Panc1 (cell line): ENCODE measurements around the gene AFDN.

Source experiments
- CTCF ChIP-seq: fragments of 450-650 bp; IDR thresholded peaks from 2 replicates; pipeline ENCODE4 v1.5.1; 2017; ENCODE audit warnings: mild to moderate bottlenecking
- TCF7L2 ChIP-seq: IDR thresholded peaks from 2 replicates; pipeline ENCODE4 v1.6.1; 2011; ENCODE audit warnings: mild to moderate bottlenecking, low read depth, low read length, inconsistent platforms

GRCh38 chr6:167882244-167882643 lies 55.5 kb downstream of the AFDN start:
- no peak for TF ChIP-seq CTCF
- TF ChIP-seq TCF7L2, result no peak
